Sigmoid colon (tissue), 7 donors: ENCODE measurements around the gene MICAL2. TPM values are rescaled to one million over a fixed set of nuclear protein-coding genes. Genes with fewer than 3 reads are reported as not detected.

Experiments
- DNase-seq: peaks from one replicate; pipeline ENCODE4 v3.0.0-alpha.2; 2019
- H3K27ac ChIP-seq, 4 donors: fragments of 200-600 bp; sonication (generic); one replicate each; pipeline ENCODE4 v1.5.1; 2016 to 2019; ENCODE audit warnings: mild to moderate bottlenecking in 1 of 4
- H3K27me3 ChIP-seq, 3 donors: fragments of 200-600 bp; sonication (generic); one replicate each; pipeline ENCODE4 v1.5.1; 2019; ENCODE audit warnings: mild to moderate bottlenecking in 1 of 3
- H3K36me3 ChIP-seq, 4 donors: fragments of 200-600 bp; sonication (generic); one replicate each; pipeline ENCODE4 v1.5.1; 2016 to 2019
- H3K4me1 ChIP-seq, 4 donors: fragments of 200-600 bp; sonication (generic); one replicate each; pipeline ENCODE4 v1.5.1; 2017 to 2019
- H3K4me3 ChIP-seq, 4 donors: fragments of 200-600 bp; sonication (generic); one replicate each; pipeline ENCODE4 v1.5.1; 2017 to 2019; ENCODE audit warnings: mild to moderate bottlenecking in 2 of 4, moderate library complexity in 1 of 4
- H3K9me3 ChIP-seq, 4 donors: fragments of 200-600 bp in 3 of 4; sonication (generic) in 3 of 4; one replicate each; pipeline versions ENCODE4 v1.5.1 to v1.6.1; 2013 to 2019
- EP300 ChIP-seq, 4 donors: sonication (generic); formaldehyde crosslinking; IDR thresholded peaks; one replicate each; pipeline ENCODE4 v1.6.1; 2017; ENCODE audit warnings: antibody characterized with exemption in 4 of 4
- POLR2A ChIP-seq, 2 donors: fragments of 450-650 bp; IDR thresholded peaks; one replicate each; pipeline ENCODE4 v1.6.1; 2016; ENCODE audit warnings: antibody characterized with exemption in 2 of 2, mild to moderate bottlenecking in 2 of 2, moderate library complexity in 2 of 2
- POLR2AphosphoS5 ChIP-seq, 4 donors: sonication (generic); formaldehyde crosslinking; IDR thresholded peaks; one replicate each; pipeline ENCODE4 v1.6.1; 2017; ENCODE audit warnings: antibody characterized with exemption in 4 of 4
- WGBS, 2 donors: extraction: QIAGEN DNeasy Blood & Tissue Kit; methylation state at CpG; one replicate each; pipeline ENCODE4 v1.1.7; 2013; 5-methylcytosine and 5-hydroxymethylcytosine counted together
- intact Hi-C: fragments of 100-400 bp; cut with DNase I; formaldehyde crosslinking; loops from one replicate; pipeline ENCODE4 v1.15.1; 2023
- polyA plus RNA-seq, 3 donors: library from polyadenylated mRNA; stranded (reverse); fragments of 200-250 nt; gene quantifications; one replicate each; pipeline ENCODE4 v1.2.3, GENCODE V29; 2013
- total RNA-seq, 4 donors: library from RNA; depleted of rRNA; stranded (reverse); fragments of >200 nt; gene quantifications; one replicate each; pipeline ENCODE4 v1.1.0, GENCODE V29; 2016
- TF ChIP-seq, protein P1 (sequence below), 4 experiments: fragments of 450-650 bp in 3 of 4; fragments of 200-600 bp in 1 of 4; IDR thresholded peaks; one replicate each; pipeline ENCODE4 v1.5.1; 2016 to 2019; ENCODE audit warnings: antibody characterized with exemption in 4 of 4, mild to moderate bottlenecking in 3 of 4, moderate library complexity in 2 of 4
- donor health status: healthy with polysubstance abuse.
- donor health status: Bipolar disorder and iron deficiency.
- donor health status: healthy.

Gene MICAL2
- total and polyA plus RNA-seq, 7 donors: 36.6 to 145 (median 115) TPM

DNA sequence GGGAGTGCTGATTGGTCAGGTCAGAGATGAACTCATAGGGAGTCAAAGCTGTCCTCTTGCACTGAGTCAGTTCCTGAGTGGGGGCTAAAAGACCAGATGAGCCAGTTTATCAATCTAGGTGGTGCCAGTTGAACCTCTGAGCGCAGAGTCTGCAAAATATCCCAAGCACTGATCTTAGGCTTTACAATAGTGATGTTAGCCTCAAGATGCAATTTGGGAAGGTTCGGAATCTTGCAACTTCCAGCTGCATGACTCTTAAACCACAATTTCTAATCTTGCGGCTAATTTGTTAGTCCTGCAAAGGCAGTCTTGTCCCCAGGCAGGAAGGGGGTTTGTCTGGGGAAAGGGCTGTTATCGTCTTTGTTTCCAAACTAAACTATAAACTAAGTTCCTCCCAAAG is 174.7 kb downstream of the MICAL2 start:
- H3K27me3 ChIP-seq: no peaks in the 10 kb centered on the region
- intact Hi-C loops: loop anchor here (5.0 kb wide), 1 partner anchor 92 kb away; the partner anchor contains the start of gene PARVA
- no peak for DNase-seq
- H3K4me1 ChIP-seq: peaks cover 0 to 60% (median 50%) of the 10 kb centered on the region in 4 donors
- WGBS, 2 donors: 55 to 72% methylated on average over 4 of the region's 4 CpGs
- H3K27ac ChIP-seq: peak overlapping the region in 2 of 4 donors; percentile 92 to 99
- H3K9me3 ChIP-seq: no peaks in the 10 kb centered on the region
- no peak for TF ChIP-seq POLR2AphosphoS5 (IDR thresholded peaks at IDR 0.05)
- no peak for TF ChIP-seq EP300 (IDR thresholded peaks at IDR 0.05)
- TF ChIP-seq POLR2A (IDR thresholded peaks at IDR 0.05): no peak
- TF ChIP-seq, protein P1, sequence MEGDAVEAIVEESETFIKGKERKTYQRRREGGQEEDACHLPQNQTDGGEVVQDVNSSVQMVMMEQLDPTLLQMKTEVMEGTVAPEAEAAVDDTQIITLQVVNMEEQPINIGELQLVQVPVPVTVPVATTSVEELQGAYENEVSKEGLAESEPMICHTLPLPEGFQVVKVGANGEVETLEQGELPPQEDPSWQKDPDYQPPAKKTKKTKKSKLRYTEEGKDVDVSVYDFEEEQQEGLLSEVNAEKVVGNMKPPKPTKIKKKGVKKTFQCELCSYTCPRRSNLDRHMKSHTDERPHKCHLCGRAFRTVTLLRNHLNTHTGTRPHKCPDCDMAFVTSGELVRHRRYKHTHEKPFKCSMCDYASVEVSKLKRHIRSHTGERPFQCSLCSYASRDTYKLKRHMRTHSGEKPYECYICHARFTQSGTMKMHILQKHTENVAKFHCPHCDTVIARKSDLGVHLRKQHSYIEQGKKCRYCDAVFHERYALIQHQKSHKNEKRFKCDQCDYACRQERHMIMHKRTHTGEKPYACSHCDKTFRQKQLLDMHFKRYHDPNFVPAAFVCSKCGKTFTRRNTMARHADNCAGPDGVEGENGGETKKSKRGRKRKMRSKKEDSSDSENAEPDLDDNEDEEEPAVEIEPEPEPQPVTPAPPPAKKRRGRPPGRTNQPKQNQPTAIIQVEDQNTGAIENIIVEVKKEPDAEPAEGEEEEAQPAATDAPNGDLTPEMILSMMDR (IDR thresholded peaks at IDR 0.05): no peak
- no peak overlapping the region for H3K4me3 ChIP-seq
- no peaks in the 10 kb centered on the region for H3K36me3 ChIP-seq

GRCh38 chr11:12285811-12286222 is 175.4 kb downstream of the MICAL2 start:
- H3K27me3 ChIP-seq: no peaks in the 10 kb centered on the region
- 77% methylated on average over 6 of the region's 6 CpGs for WGBS, 2 donors
- H3K4me3 ChIP-seq: no peak overlapping the region
- no peaks in the 10 kb centered on the region for H3K9me3 ChIP-seq
- intact Hi-C loops: loop anchor here (5.0 kb wide), 1 partner anchor 91 kb away; the partner anchor contains the start of gene PARVA
- H3K4me1 ChIP-seq: peaks cover 0 to 57% (median 50%) of the 10 kb centered on the region in 4 donors
- H3K36me3 ChIP-seq: no peaks in the 10 kb centered on the region
- H3K27ac ChIP-seq: peak overlapping the region; percentile 88 to 99 (median 92)
- TF ChIP-seq, protein P1 (IDR thresholded peaks at IDR 0.05): no peak
- TF ChIP-seq POLR2AphosphoS5 (IDR thresholded peaks at IDR 0.05) (no peak), EP300 (IDR thresholded peaks at IDR 0.05) (no peak), POLR2A (IDR thresholded peaks at IDR 0.05) (no peak)
- DNase-seq: no peak

DNA sequence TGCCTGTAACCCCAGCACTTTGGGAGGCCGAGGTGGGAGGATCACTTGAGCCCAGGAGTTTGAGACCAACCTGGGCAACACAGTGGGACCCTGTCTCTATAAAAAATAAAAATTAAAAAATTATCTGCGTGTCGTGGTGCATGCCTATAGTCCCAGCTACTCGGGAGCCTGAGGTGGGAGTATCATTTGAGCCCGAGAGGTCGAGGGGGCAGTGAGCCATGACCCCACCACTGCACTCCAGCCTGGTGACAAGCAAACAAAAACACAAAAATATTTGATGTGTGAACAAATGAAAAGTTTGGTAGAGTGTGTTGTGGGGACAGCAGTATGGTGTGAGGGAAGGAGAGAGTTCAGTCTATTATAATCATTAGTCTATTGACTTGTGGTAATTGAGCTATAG is 176.2 kb downstream of the MICAL2 start:
- TF ChIP-seq, protein P1 (IDR thresholded peaks at IDR 0.05): no peak
- TF ChIP-seq EP300 (IDR thresholded peaks at IDR 0.05) (no peak), POLR2AphosphoS5 (IDR thresholded peaks at IDR 0.05) (no peak), POLR2A (IDR thresholded peaks at IDR 0.05) (no peak)
- intact Hi-C loops: loop anchor here (5.0 kb wide), 1 partner anchor 91 kb away; the partner anchor contains the start of gene PARVA
- peak overlapping the region; percentile 88 to 99 (median 92) for H3K27ac ChIP-seq
- H3K9me3 ChIP-seq: no peaks in the 10 kb centered on the region
- H3K36me3 ChIP-seq: no peaks in the 10 kb centered on the region
- H3K4me1 ChIP-seq: peaks cover 0 to 53% (median 46%) of the 10 kb centered on the region in 4 donors
- 88 to 93% methylated on average over 6 of the region's 6 CpGs for WGBS, 2 donors
- no peak overlapping the region for H3K4me3 ChIP-seq
- no peaks in the 10 kb centered on the region for H3K27me3 ChIP-seq
- DNase-seq: no peak

- H3K4me3 ChIP-seq: no peak overlapping the region
- no peaks in the 10 kb centered on the region for H3K36me3 ChIP-seq
- H3K9me3 ChIP-seq: no peaks in the 10 kb centered on the region
- peaks cover 0 to 50% (median 43%) of the 10 kb centered on the region in 4 donors for H3K4me1 ChIP-seq
- WGBS, 2 donors: 23 to 38% methylated on average over 2 of the region's 2 CpGs
- intact Hi-C loops: loop anchor here (5.0 kb wide), 1 partner anchor 90 kb away; the partner anchor contains the start of gene PARVA
- H3K27me3 ChIP-seq: no peaks in the 10 kb centered on the region
- TF ChIP-seq EP300 (IDR thresholded peaks at IDR 0.05) (peak in 1 of 4 donors; percentile 84), POLR2A (IDR thresholded peaks at IDR 0.05) (no peak), POLR2AphosphoS5 (IDR thresholded peaks at IDR 0.05) (peak in 3 of 4 donors; percentile 26 to 74 (median 33))
- TF ChIP-seq, protein P1 (IDR thresholded peaks at IDR 0.05): no peak
- H3K27ac ChIP-seq: peak overlapping the region; percentile 88 to 99 (median 92)
- peak; percentile 87 for DNase-seq
These were observed 176.6 kb downstream of the MICAL2 start for GRCh38 chr11:12287009-12287373.
